Endodermal cell (in vitro differentiated cells): ENCODE results near the gene MUC3A. TPM values are rescaled to one million over a fixed set of nuclear protein-coding genes. Genes with fewer than 3 reads are reported as not detected.
A peak's percentile ranks its signal among the peaks of the same experiment; 100 is the strongest.

Experiments
- DNase-seq: peaks from one replicate; pipeline ENCODE4 v3.0.0-alpha.2; 2017
- H3K27ac ChIP-seq: 2 replicates; pipeline ENCODE4 v1.5.1; 2013; ENCODE audit warnings: mild to moderate bottlenecking, low read depth, low read length, moderate library complexity
- H3K27me3 ChIP-seq: 2 replicates; pipeline ENCODE4 v1.6.1; 2013; ENCODE audit warnings: mild to moderate bottlenecking, low read length, moderate library complexity; ENCODE audit not compliant: insufficient read depth, control insufficient read depth, poor library complexity, severe bottlenecking
- H3K36me3 ChIP-seq: 2 replicates; pipeline ENCODE4 v1.7.0; 2013; ENCODE audit warnings: mild to moderate bottlenecking, low read length, moderate library complexity; ENCODE audit not compliant: control insufficient read depth, insufficient read depth
- H3K4me1 ChIP-seq: one replicate; pipeline ENCODE4 v1.7.0; 2013; ENCODE audit warnings: low read length; ENCODE audit not compliant: control insufficient read depth, insufficient read depth
- H3K4me3 ChIP-seq: 2 replicates; pipeline ENCODE4 v1.5.1; 2013; ENCODE audit warnings: mild to moderate bottlenecking, low read length, moderate library complexity
- H3K9ac ChIP-seq: 2 replicates; pipeline ENCODE4 v1.6.1; 2013; ENCODE audit warnings: mild to moderate bottlenecking, low read length, moderate library complexity; ENCODE audit not compliant: poor library complexity, severe bottlenecking; ENCODE audit errors: extremely low read depth
- H3K9me3 ChIP-seq: 2 replicates; pipeline ENCODE4 v1.6.1; 2013; ENCODE audit warnings: mild to moderate bottlenecking, low read length, moderate library complexity; ENCODE audit not compliant: control insufficient read depth
- H3K27ac Mint-ChIP-seq: 2 replicates; pipeline ENCODE4 v1.8.0; 2020; ENCODE audit warnings: mixed read lengths
- H3K27me3 Mint-ChIP-seq: 2 replicates; pipeline ENCODE4 v1.8.0; 2021; ENCODE audit warnings: mild to moderate bottlenecking, mixed read lengths; ENCODE audit not compliant: insufficient read depth
- H3K36me3 Mint-ChIP-seq: 2 replicates; pipeline ENCODE4 v1.8.0; 2020; ENCODE audit warnings: low read depth, mixed read lengths
- H3K4me1 Mint-ChIP-seq: 2 replicates; pipeline ENCODE4 v1.8.0; 2020; ENCODE audit warnings: mixed read lengths
- H3K4me3 Mint-ChIP-seq: 2 replicates; pipeline ENCODE4 v1.8.0; 2020; ENCODE audit warnings: mild to moderate bottlenecking, moderate library complexity, mixed read lengths
- H3K9me3 Mint-ChIP-seq: 2 replicates; pipeline ENCODE4 v1.8.0; 2020; ENCODE audit warnings: mild to moderate bottlenecking, mixed read lengths
- WGBS, 2 experiments: methylation state at CpG; one replicate each; pipeline versions ENCODE4 v1.1.5 to v1.1.7; 2013; ENCODE audit warnings: missing lambda C conversion rate in 2 of 2, mixed read lengths in 1 of 2; ENCODE audit not compliant: insufficient coverage in 1 of 2, insufficient read length in 1 of 2; 5-methylcytosine and 5-hydroxymethylcytosine counted together
- long read RNA-seq, 4 experiments: library from polyadenylated mRNA in 2 of 4; library from RNA in 1 of 4; library from capped mRNA in 1 of 4; stranded (forward) in 3 of 4; unstranded in 1 of 4; transcript quantifications; one replicate each; pipeline ENCODE4 v2.0.0, GENCODE V29; 2020 to 2021; ENCODE audit warnings: inconsistent platforms in 1 of 4
- polyA plus RNA-seq, 2 experiments: library from polyadenylated mRNA; stranded (reverse); fragments of 50-300 nt; gene quantifications; one replicate each; pipeline ENCODE4 v1.2.3, GENCODE V29; 2013
- total RNA-seq, 2 donors: library from RNA; stranded (reverse); fragmentation: NEBNext Ultra II Directional in 1 of 2; extraction: Animal tissue kit (Norgen Biotek cat#: 25700) in 1 of 2; gene quantifications; 2 replicates in 1 of 2; 3 replicates in 1 of 2; pipeline ENCODE4 v1.2.1, GENCODE V29; 2021
- TF ChIP-seq, protein P1 (sequence below): fragments of 200-600 bp; sonication (generic); conservative IDR thresholded peaks from 2 replicates; pipeline ENCODE4 v1.5.0; 2021; ENCODE audit warnings: antibody characterized with exemption, mild to moderate bottlenecking

The MUC3A gene
- total RNA-seq, result 10 to 100 TPM in 1 of 2 donors, 1 to 10 TPM in 1; 7.7 to 24.1 TPM
- 5.8 TPM for polyA plus RNA-seq (2013, experiment 1 of 2)
- polyA plus RNA-seq (2013, experiment 2 of 2), result 3.8 TPM
- long read RNA-seq, experiment 1, transcript MUC3A-204 (4 exons, 1,093 nt), result major isoform, 6 of 9 reads
- long read RNA-seq, experiment 1, partial matches to known transcripts, result 1 of 9 reads
- long read RNA-seq, experiment 1, other reads (novel, unspliced or antisense), result 2 of 9 reads
- long read RNA-seq, experiment 2, transcript MUC3A-204 (4 exons, 1,093 nt), result major isoform, 7 of 8 reads
- long read RNA-seq, experiment 2, partial matches to known transcripts, result 0 of 8 reads
- long read RNA-seq, experiment 2, other reads (novel, unspliced or antisense), result 1 of 8 reads
- long read RNA-seq, experiment 3, partial matches to known transcripts, result 0 of 2 reads
- long read RNA-seq, experiment 3, other reads (novel, unspliced or antisense), result 2 of 2 reads
- long read RNA-seq, experiment 4, result 0 reads

GRCh38 chr7:100949227-100949932, at the start of gene MUC3A:
MUC3A (plus strand) TSS chr7:100949534; CDS start chr7:100949625, 91 bp downstream.
- 58 to 62% methylated on average over 12 to 24 of the region's 24 CpGs for WGBS, 2 experiments
- H3K4me3 Mint-ChIP-seq, result no peak within 1 kb of the TSS
- H3K27me3 Mint-ChIP-seq, result no peaks in the 10 kb centered on the region
- Histone ChIP-seq H3K9ac (no peak within 1 kb of the TSS), H3K4me1 (no peaks in the 10 kb centered on the region), H3K36me3 (no peaks in the 10 kb centered on the region), H3K4me3 (no peak within 1 kb of the TSS), H3K9me3 (peaks cover 3% of the 10 kb centered on the region), H3K27me3 (no peaks in the 10 kb centered on the region), H3K27ac (no peak within 1 kb of the TSS)
- H3K27ac Mint-ChIP-seq, result no peak within 1 kb of the TSS
- peaks cover 3% of the 10 kb centered on the region for H3K36me3 Mint-ChIP-seq
- peaks cover 6% of the 10 kb centered on the region for H3K4me1 Mint-ChIP-seq
- peaks cover 6% of the 10 kb centered on the region for H3K9me3 Mint-ChIP-seq
- TF ChIP-seq, protein P1, sequence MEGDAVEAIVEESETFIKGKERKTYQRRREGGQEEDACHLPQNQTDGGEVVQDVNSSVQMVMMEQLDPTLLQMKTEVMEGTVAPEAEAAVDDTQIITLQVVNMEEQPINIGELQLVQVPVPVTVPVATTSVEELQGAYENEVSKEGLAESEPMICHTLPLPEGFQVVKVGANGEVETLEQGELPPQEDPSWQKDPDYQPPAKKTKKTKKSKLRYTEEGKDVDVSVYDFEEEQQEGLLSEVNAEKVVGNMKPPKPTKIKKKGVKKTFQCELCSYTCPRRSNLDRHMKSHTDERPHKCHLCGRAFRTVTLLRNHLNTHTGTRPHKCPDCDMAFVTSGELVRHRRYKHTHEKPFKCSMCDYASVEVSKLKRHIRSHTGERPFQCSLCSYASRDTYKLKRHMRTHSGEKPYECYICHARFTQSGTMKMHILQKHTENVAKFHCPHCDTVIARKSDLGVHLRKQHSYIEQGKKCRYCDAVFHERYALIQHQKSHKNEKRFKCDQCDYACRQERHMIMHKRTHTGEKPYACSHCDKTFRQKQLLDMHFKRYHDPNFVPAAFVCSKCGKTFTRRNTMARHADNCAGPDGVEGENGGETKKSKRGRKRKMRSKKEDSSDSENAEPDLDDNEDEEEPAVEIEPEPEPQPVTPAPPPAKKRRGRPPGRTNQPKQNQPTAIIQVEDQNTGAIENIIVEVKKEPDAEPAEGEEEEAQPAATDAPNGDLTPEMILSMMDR, result no peak
- DNase-seq, result peak; percentile 74

GRCh38 chr7:100900978-100901377, 48.4 kb upstream of the MUC3A start:
- no peak overlapping the region for H3K9ac ChIP-seq
- DNase-seq, result no peak
- 83 to 100% methylated on average over 1 of the region's 2 CpGs for WGBS, 2 experiments
- Mint-ChIP-seq H3K9me3 (no peaks in the 10 kb centered on the region), H3K27ac (no peak overlapping the region), H3K27me3 (peaks cover 7% of the 10 kb centered on the region), H3K36me3 (no peaks in the 10 kb centered on the region), H3K4me3 (no peak overlapping the region), H3K4me1 (peaks cover 3% of the 10 kb centered on the region)
- H3K4me3 ChIP-seq, result no peak overlapping the region
- H3K27me3 ChIP-seq, result peaks cover 7% of the 10 kb centered on the region
- no peaks in the 10 kb centered on the region for H3K9me3 ChIP-seq
- H3K27ac ChIP-seq, result no peak overlapping the region
- TF ChIP-seq, protein P1, result no peak
- no peaks in the 10 kb centered on the region for H3K4me1 ChIP-seq
- no peaks in the 10 kb centered on the region for H3K36me3 ChIP-seq

DNA sequence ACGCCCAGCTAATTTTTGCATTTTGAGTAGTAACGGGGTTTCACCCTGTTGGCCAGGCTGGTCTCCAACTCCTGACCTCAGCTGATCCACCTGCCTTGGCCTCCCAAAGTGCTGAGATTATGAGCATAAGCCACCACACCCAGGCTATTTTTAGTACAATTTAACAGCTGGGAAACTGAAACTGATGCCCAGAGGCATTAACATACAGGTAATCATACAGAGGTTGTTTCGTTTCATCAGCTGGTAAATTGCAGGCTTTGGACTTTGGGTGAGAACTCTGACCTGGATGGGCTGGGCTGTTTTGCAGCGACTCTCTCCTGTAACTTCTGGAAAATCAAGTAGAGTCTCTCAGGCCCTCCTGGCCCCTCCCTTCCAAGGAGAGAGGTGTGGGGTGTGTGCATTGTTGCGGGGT, 47.4 kb upstream of the MUC3A start:
- 81 to 87% methylated on average over 4 to 5 of the region's 5 CpGs for WGBS, 2 experiments
- no peak overlapping the region for H3K27ac ChIP-seq
- H3K27me3 ChIP-seq, result no peaks in the 10 kb centered on the region
- no peak for DNase-seq
- Mint-ChIP-seq H3K4me1 (no peaks in the 10 kb centered on the region), H3K27me3 (peaks cover 2% of the 10 kb centered on the region), H3K27ac (no peak overlapping the region), H3K36me3 (no peaks in the 10 kb centered on the region), H3K4me3 (no peak overlapping the region), H3K9me3 (no peaks in the 10 kb centered on the region)
- no peaks in the 10 kb centered on the region for H3K4me1 ChIP-seq
- TF ChIP-seq, protein P1, result no peak
- H3K36me3 ChIP-seq, result no peaks in the 10 kb centered on the region
- H3K9me3 ChIP-seq, result no peaks in the 10 kb centered on the region
- H3K9ac ChIP-seq, result no peak overlapping the region
- no peak overlapping the region for H3K4me3 ChIP-seq
